HG03575 (cell line): Measurements from ENCODE around the gene IL36RN.

Experiments
- ATAC-seq: cut with Tn5 transposase; IDR thresholded peaks from one replicate; pipeline ENCODE4 v1.9.1; 2021; ENCODE audit not compliant: unreplicated experiment, insufficient number of reproducible peaks, low FRiP score; ENCODE audit errors: extremely low read depth

IL36RN gene

DNA sequence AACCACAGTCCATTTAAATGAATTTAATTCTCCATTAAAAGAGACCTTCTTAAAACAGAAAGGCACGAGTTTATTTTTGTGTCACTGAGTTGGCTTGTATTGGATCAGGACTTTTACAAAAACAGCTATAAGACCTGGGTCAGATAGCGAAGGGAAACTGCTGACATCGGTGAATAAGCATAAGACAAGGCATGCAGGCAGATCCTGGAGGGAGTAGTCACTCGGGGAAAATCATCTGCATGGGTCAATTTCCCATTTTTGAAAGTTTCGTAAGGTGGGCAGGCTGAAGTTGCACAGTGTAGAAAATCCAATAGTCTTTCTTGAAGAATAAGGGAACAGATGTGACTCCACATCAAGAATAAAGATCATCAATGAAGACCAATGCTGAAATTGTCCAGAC lies 19.3 kb upstream of the IL36RN start:
- no peak for ATAC-seq

DNA sequence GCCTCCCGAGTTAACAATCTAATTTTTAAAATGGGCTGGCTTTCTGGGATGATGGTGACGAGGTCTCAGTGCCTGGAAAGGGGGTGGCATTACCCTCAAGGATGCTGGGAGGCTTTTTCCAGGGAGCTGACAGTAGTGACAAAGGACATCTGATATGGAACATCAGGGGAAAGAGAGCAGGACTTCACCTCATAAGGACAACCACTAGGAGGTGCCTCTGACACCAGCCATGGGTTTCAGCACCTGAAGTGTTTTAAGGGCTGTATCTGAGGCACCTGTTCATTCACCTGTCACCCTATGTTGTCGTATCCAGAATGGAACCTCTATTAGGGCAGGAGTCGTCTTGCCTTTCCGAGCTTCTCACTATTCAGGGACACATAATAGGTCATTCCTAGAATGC lies 17.1 kb upstream of the IL36RN start:
- ATAC-seq: no peak

DNA sequence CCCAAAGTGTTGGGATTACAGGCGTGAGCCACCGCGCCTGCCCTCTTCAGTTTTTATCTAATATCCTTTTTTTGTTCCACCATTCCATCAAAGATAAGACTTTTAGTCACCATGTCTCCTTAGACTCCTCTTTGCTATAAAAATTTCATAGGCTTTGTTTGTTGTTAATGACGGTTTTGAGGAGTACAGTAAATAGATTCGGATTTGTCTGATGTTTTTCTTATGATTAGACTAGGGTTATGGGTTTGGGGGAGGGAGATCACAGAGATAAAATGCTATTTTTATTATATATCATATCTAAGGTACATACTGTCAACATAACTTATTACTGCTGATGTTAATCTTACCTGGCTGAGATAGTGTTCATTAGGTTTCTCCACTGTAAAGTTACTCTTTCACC lies 12.5 kb upstream of the IL36RN start:
- no peak for ATAC-seq

DNA sequence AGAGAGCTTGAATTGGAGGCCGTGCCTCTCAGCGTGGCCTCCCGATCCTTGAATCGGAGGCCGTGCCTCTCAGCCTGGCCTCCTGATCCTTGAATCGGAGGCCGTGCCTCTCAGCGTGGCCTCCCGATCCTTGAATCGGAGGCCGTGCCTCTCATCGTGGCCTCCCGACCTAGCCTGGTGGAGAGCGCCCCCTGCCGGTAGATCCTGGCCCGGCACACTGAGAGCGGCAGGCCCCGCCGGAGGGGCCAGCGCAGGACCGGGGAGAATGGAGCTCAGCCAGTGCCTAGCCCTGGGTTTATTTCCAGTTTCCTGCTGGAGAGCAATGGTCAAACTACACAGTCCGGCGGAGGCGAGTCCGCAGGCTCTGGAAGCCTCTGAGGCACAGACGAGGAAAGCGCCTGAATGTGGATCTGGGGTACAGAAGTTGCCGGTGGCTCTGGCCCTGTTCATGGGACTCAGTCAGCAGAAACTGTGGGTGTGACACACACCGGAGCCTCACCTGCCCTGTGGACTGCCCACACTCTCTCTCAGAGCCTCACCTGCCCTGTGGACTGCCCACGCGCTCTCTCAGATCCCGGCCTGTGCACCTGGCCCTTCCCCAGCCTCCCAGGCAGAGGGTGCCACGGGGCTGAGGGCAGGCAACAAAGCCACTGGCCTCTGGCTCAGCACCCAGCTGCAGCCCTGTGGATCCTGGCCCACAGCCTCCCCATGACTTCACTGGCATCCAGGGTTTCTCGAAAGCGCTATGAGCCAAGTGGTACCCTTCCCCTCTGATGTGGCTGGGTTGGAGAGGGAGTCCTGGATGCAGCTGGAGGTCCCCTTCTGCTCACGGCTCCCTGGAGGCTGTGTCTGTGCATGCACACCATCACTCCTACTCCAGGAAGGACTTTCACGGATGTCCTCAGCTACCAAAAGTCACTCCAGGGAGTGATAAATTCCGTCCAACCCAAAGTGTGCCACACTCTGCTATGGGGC lies 7.8 kb upstream of the IL36RN start:
- ATAC-seq: no peak

DNA sequence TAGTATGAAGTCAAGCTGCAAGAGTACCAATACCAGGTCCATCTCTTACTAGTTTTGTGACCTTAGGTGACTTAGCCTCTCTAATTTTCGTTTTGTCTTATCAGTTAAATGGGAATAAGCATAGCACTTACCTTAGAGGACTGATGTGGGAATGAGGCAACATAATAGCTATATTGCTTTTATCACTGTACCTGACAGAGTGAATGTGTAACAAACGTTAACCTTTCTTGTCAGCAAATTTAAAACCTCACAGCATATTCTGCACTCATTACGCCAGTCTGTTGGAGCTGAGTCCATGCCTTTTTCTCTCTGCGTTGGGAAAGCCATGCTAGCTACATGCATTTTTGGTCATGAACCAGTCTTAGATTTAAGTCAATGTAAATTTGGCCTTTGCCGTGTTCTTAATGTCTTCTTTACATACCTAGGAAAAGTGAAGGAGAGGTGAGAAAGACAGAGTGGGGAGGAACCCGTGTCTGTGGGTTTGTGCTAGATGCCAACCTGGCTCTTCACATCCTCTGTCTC lies 6.5 kb upstream of the IL36RN start, which contains the start of gene IL36B:
TSS of gene IL36B (minus strand) at position 472 of the 522 bp plus-strand sequence.
- ATAC-seq: no peak

DNA sequence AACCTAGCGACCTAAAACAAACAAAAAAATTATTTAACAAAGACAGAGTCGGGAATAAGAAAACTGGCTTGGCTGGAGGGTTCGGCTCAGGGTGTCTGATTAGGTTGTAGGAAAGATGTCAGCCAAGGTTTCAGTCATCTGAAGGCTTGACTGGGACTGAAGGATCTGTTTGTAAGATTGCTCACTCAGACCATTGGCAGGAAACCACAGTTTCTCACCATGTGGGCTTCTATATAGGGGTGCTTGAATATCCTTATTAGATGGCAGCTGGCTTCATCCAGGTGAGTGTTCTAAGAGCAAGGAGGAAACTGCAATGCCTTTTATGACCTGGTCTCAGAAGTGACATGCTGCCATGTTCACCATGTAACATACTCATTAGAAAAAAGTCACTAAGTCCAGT lies 5.3 kb upstream of the IL36RN start:
- no peak for ATAC-seq

DNA sequence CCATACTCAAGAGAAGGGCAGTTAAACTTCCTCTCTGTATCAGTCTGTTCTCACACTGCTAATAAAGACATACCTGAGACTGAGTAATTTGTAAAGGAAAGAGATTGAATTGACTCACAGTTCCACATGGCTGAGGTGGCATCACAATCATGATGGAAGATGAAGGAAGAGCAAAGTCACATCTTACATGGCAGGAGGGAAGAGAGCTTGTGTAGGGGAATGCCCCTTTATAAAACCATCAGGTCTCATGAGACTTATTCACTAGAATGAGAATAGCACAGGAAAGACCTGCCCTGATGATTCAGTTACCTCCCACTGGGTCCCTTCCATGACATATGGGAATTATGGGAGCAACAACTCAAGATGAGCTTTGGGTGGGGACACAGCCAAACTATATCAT lies 4.9 kb upstream of the IL36RN start:
- no peak for ATAC-seq

DNA sequence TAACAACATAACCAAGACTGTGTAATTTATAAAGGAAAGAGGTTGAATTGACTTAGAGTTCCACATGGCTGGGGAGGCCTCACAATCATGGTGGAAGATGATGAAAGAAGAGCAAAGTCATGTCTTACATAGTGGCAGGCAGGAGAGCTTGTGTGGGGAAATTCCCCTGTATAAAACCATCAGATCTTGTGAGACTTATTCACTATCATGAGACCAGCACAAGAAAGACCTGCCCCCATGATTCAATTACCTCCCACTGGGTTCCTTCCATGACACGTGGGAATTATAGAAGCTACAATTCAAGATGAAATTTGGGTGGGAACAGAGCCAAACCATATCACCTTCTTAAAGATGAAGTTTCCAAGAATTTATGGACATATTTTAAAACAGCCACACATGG lies 2.5 kb upstream of the IL36RN start:
- ATAC-seq: no peak

DNA sequence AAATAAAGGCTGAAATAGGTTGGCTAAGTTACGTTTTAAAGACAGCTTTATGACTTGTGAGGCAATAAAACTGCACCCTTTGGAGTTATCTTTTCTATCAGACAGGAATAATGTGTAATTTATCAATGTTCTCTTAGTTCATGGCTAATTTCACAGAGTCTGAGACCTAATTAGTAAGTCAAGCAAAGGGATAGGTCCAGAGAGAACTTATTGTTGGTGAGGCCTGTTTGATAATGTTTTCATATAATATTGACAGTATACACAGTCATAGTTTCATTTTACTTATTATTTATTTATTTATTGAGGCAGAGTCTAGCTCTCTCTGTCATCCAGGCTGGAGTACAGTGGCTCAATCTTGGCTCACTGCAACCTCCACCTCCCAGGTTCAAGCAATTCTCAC lies 1.9 kb upstream of the IL36RN start:
- ATAC-seq: no peak

DNA sequence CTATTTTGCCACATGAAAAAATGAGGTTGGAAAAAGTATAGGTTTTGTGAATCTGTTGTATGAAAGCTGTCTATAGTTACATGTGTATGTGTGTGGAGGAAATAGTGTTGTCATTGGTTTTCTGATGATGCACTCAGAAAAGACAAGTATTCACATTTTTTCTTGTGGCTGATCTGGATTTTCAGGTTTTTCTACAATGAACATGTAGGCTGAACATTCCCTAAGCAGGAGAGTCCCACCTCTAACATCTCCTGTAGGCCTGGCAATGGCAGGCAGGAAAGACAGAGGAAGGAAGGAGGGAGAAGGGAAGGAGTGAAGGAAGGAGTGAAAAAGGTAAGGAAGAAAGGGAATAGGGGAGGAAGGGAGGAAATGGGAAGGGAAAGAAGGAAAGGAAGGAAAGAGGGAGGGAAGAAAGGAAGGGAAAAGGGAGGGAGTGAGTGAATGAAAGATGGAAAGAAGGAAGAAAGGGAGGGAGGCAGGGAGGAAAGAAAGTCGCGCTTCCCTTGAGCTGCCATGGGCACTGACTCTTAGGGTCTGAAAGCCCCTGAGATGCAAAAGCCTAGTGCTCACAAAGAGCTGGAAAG lies 495 bp upstream of the IL36RN start:
- ATAC-seq: no peak

DNA sequence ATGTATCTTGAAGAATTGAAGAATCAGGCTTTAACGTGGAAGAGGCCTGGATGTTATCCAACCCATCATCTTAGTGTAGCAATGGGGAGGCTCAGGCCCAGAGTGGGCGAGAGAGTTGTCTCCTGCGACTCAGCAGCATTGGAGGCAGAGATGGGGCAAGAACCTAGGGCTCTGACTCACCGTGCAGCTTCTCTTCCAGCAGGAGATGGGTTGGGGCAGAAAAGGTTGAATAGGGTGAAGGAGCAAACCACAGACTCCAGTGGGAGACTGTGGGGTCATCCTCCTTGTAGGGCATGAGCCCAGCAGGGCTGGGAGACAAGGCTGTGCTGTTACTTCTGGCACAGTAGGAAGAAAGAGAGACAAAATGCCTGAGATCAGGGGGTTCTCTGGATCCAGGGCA lies 1.4 kb downstream of the IL36RN start:
- no peak for ATAC-seq

DNA sequence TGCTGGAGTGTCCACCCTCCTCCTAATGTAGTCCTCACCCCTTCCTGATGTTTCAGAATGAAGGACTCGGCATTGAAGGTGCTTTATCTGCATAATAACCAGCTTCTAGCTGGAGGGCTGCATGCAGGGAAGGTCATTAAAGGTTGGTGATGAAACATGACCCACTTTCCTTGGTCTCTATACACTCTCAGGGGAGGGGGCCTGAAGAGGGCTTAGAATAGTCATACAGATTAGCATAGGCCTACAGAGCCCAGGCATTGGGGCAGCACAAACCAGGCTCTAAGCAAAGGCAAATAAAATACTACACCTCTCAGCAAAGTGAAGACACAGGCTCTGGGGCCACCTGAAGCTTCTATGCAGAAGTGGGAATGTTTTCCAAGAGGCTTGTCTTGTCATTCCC lies 1.8 kb downstream of the IL36RN start:
- no peak for ATAC-seq

DNA sequence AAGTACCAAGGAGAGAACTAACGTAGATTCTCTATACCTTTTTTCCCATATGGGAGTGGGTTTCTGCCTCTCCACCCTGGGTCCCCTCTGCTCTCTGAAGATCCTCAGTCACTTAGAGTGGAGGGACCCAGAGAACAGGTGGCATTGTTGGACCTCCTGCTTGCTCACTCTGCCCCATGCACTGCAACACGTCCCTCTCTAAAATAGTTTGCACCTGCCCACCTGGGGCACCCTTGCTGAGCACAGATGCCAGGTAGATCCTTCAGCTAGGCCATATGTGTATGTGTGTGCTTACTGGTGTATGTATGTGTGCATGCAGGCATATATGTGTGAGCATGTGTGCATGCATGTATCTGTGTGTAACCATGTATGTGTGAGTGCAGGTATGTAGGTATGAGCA lies 2.2 kb downstream of the IL36RN start:
- ATAC-seq: no peak

DNA sequence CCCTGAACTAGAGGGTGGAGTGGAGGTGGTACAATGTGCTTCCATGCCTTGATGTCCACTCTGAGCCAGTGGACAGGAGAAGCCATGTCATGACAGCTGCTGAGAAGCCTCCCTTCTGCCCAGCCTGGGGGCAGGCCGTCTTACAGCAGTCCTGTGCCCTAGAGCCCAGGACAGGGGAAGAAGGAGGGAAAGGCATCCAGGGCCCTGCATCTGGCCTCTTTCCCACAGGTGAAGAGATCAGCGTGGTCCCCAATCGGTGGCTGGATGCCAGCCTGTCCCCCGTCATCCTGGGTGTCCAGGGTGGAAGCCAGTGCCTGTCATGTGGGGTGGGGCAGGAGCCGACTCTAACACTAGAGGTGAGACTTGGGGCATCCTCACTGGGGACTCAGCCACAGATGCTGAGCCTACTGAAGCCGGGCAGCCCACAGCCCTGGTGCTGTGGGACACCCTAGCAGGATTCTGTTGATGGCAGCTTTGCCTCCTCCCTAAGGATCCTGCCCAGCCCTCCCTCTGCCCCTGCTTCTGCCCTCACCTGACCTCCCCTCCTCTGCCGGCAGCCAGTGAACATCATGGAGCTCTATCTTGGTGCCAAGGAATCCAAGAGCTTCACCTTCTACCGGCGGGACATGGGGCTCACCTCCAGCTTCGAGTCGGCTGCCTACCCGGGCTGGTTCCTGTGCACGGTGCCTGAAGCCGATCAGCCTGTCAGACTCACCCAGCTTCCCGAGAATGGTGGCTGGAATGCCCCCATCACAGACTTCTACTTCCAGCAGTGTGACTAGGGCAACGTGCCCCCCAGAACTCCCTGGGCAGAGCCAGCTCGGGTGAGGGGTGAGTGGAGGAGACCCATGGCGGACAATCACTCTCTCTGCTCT lies 3.1 kb downstream of the IL36RN start:
- ATAC-seq: no peak

DNA sequence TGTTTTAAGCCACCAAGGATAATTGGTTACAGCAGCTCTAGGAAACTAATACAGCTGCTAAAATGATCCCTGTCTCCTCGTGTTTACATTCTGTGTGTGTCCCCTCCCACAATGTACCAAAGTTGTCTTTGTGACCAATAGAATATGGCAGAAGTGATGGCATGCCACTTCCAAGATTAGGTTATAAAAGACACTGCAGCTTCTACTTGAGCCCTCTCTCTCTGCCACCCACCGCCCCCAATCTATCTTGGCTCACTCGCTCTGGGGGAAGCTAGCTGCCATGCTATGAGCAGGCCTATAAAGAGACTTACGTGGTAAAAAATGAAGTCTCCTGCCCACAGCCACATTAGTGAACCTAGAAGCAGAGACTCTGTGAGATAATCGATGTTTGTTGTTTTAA lies 5.3 kb downstream of the IL36RN start:
- ATAC-seq: no peak

DNA sequence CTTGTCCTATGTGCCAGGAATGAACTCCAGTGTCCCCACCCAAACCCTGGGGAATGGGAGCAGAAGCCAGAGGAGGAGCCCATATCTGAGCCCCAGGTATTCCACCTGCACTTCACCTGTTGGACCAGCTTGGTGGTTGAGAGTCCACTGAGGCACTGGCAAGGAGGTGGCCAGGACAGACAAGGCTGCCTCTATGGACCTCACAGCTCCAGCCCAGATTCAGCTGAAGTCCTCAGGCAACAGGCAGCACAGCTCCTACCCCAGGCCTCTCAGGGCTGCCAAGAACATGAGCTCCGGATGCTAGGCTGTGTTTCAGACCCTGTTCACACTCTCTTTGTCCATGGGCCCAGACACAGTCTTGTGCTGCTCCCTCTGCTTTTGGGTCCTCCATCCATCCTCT lies 5.9 kb downstream of the IL36RN start:
- ATAC-seq: no peak

DNA sequence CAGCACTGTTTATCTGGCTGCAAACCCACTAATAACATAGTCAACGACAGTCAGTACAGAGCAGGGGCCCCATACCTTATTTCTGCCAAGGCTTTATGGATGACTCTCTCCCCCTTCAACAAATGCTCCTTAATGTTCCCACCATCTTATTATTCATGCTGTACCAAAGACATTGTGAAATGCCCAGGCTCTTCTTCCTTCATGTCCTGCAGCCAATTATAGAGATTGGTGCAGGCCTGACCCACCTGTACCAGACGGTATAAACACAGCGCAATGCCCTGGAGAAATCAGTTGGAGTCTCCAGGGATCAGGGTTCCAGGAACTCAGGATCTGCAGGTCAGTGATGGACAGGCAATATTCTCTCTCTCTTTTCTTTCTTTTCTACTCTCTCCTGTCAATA lies 8.7 kb downstream of the IL36RN start, which contains the start of gene IL1F10:
TSS of gene IL1F10 (plus strand) at position 290 of the 400 bp plus-strand sequence. CDS start 4,769 bp downstream, outside the sequence.
- ATAC-seq: no peak

DNA sequence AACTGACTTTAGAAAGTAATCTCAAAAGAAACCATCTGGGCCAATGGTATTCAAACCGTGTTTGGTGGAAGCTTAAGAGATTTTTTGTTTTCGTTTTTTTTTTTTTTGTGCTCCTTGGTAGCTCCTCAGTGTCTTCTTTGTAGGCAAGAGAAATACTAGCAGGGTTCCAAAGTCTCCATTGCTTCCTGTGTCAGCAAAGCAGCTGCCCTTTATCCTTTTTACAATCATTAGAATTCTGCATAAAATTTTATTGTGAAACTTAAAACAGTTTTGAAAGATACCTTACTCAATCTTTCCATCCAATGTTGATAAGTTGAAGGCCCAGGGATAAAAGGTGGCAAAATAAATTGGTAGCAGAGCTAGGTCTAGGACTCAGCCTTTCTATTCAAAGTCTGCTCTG lies 9.3 kb downstream of the IL36RN start:
- no peak for ATAC-seq
